Colon (tissue), 2 donors: ENCODE data around the gene NF1.
A peak's percentile ranks its signal among the peaks of the same experiment; 100 is the strongest.
"Not testable (repeated sequence)": the region's sequence is repeated elsewhere in the genome, so short reads cannot be mapped to it uniquely, and the experiment has no call there.

ENCODE experiments used
- FAIRE-seq: peaks from 2 replicates; lab custom pipeline; 2012; peaks lifted over from hg19 to GRCh38; lab: Jason Lieb, UNC
- donor health status: control.
- donor health status: control.

Gene NF1

GRCh38 chr17:31295489-31295871, 200.7 kb downstream of the NF1 start:
- no peak for FAIRE-seq

GRCh38 chr17:31296142-31296541, 201.4 kb downstream of the NF1 start:
- FAIRE-seq, result no peak

- no peak for FAIRE-seq
Observed at GRCh38 chr17:31297090-31297489, 202.3 kb downstream of the NF1 start, which contains the start of gene OMG. Gene OMG, minus strand, starts transcription at chr17:31297239. Its CDS starts 908 bp downstream, at chr17:31296331.

- FAIRE-seq, result no peak
Observed at GRCh38 chr17:31299624-31300023, 204.8 kb downstream of the NF1 start.

GRCh38 chr17:31307640-31308039, 212.9 kb downstream of the NF1 start:
- FAIRE-seq, result no peak

GRCh38 chr17:31308372-31309334, 213.9 kb downstream of the NF1 start:
- FAIRE-seq, result peak; percentile 84

GRCh38 chr17:31309556-31309955, 214.8 kb downstream of the NF1 start:
- FAIRE-seq, result no peak

- FAIRE-seq, result no peak
Observed at GRCh38 chr17:31310260-31310659, 215.5 kb downstream of the NF1 start.

GRCh38 chr17:31310886-31311285, 216.1 kb downstream of the NF1 start:
- FAIRE-seq, result no peak

- FAIRE-seq, result no peak
Observed at GRCh38 chr17:31311526-31311925, 216.7 kb downstream of the NF1 start.

GRCh38 chr17:31312223-31312622, 217.4 kb downstream of the NF1 start:
- not testable (repeated sequence) for FAIRE-seq

- peak; percentile 88 for FAIRE-seq
Observed at GRCh38 chr17:31313982-31314781, 219.4 kb downstream of the NF1 start, which contains the start of gene EVI2B. Gene EVI2B, minus strand, starts transcription at chr17:31314054. Its CDS starts 8,445 bp downstream, at chr17:31305609.

- no peak for FAIRE-seq
Observed at GRCh38 chr17:31314782-31315100, 220.0 kb downstream of the NF1 start.

GRCh38 chr17:31318298-31318801, 223.6 kb downstream of the NF1 start:
- no peak for FAIRE-seq

GRCh38 chr17:31318851-31319661, 224.3 kb downstream of the NF1 start:
- FAIRE-seq, result no peak

- peak; percentile 31 for FAIRE-seq
Observed at GRCh38 chr17:31320241-31320640, 225.5 kb downstream of the NF1 start.

GRCh38 chr17:31320791-31321190, 226.0 kb downstream of the NF1 start:
- peak; percentile 43 for FAIRE-seq

GRCh38 chr17:31321481-31321880, 226.7 kb downstream of the NF1 start, which contains the start of gene EVI2A:
Gene EVI2A, minus strand, starts transcription at chr17:31321622. Its CDS starts 2,609 bp downstream, at chr17:31319013.
- peak; percentile 5 for FAIRE-seq

- FAIRE-seq, result no peak
Observed at GRCh38 chr17:31321966-31322365, 227.2 kb downstream of the NF1 start.

- FAIRE-seq, result no peak
Observed at GRCh38 chr17:31323551-31323950, 228.8 kb downstream of the NF1 start.

GRCh38 chr17:31327534-31328159, 232.9 kb downstream of the NF1 start:
- no peak for FAIRE-seq
